HG03342 (cell line): ENCODE data around the gene PPARG.
"Not testable (repeated sequence)": the region's sequence is repeated elsewhere in the genome, so short reads cannot be mapped to it uniquely, and the experiment has no call there.

Experiments used
- ATAC-seq: cut with Tn5 transposase; IDR thresholded peaks from one replicate; pipeline ENCODE4 v1.9.1; 2021; ENCODE audit warnings: mild to moderate bottlenecking, moderate library complexity; ENCODE audit not compliant: unreplicated experiment

Gene PPARG

GRCh38 chr3:12476238-12476897 is 187.5 kb downstream of the PPARG start:
- ATAC-seq: no peak

- ATAC-seq: no peak
Measured at GRCh38 chr3:12477256-12477655, 188.4 kb downstream of the PPARG start.

DNA sequence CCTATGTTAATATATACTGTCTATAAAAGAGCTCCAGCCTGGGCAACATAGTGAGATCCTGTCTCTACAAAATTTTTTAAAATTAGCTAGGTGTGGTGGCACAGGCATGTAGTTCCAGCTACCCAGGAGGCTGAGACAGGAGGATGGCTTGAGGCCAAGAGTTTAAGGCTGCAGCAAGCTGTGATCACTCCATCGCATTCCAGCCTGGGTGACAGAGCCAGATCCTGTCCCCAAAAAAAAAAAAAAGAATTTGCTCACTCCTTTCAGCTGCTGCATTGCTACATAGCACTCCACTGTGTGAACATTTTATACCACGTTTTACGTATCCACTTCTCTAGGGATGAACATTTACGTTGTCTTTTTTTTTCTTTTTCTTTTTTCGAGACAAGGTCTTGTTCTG is 189.5 kb downstream of the PPARG start:
- no peak for ATAC-seq

DNA sequence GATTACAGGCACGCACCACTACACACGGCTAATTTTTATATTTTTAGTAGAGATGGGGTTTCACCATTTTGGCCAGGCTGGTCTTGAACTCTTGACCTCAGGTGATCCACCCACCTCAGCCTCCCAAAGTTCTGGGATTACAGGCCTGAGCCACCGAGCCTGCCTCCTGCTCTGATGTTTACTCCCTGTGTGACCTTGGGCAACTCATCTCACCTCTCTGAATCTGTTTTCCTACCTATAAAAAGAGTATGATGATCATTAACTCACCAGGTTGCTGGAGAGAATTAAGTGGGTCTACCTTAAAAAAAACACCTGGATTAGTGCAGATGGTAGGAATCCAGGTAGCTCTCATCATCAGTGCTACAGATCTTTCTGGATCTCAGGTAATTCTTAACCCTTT is 190.3 kb downstream of the PPARG start:
- not testable (repeated sequence) for ATAC-seq

DNA sequence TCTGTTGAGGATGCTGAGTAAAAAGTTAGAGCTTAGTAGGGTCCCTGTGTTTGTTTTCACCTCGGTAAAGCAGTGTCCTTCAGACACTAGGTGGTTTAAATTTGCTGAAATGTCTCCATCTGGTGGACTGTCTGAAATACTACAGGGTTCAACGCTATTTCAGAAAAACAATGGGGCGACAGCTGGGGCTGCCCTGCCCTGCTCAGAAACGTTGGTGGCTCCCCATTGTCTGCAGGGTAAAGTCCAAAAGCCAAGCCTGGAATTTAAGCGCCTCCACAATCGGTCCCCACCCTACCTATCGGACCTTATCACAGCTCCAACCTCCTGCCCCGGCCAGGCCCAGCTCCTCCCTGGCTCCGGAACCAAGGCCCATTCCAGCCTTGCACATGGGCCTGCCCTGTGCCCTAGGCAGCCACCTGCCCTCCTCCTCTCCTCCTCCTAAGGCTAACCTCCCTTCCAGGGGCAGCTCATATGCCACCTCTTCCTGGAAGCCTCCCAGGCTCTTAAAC is 191.1 kb downstream of the PPARG start:
- ATAC-seq: no peak

GRCh38 chr3:12483410-12483809 is 194.5 kb downstream of the PPARG start:
- ATAC-seq: no peak

DNA sequence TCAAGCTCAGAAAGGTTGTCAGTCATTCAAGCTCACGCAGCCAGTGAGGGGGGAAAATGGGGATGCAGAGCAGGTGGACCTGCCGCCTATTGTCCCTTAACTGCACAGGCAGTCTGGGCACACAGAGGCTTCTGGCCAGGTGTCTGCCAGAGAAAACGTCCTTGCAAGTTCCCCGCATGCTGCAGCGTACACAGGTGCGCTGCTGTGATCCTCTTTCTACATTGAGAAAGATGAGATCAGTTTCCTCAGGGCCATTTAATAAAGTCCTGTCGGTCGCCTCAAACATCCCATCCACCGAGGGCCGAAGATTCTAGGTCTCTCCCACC is 195.0 kb downstream of the PPARG start:
- ATAC-seq: no peak
